NCI-H187 treated with DMSO at 0.1 percent for 48 hours (cell line): ENCODE results near the gene NT5DC2.

ENCODE experiments used
- DNase-seq: peaks from one replicate; lab custom pipeline; 2025; lab: John Stamatoyannopoulos, UW

NT5DC2 gene

GRCh38 chr3:52487788-52488691 lies 45.6 kb downstream of the NT5DC2 start:
- no peak for DNase-seq

GRCh38 chr3:52487050-52487787 lies 46.4 kb downstream of the NT5DC2 start:
- DNase-seq = no peak

GRCh38 chr3:52484680-52485461 lies 48.8 kb downstream of the NT5DC2 start:
- no peak for DNase-seq

DNA sequence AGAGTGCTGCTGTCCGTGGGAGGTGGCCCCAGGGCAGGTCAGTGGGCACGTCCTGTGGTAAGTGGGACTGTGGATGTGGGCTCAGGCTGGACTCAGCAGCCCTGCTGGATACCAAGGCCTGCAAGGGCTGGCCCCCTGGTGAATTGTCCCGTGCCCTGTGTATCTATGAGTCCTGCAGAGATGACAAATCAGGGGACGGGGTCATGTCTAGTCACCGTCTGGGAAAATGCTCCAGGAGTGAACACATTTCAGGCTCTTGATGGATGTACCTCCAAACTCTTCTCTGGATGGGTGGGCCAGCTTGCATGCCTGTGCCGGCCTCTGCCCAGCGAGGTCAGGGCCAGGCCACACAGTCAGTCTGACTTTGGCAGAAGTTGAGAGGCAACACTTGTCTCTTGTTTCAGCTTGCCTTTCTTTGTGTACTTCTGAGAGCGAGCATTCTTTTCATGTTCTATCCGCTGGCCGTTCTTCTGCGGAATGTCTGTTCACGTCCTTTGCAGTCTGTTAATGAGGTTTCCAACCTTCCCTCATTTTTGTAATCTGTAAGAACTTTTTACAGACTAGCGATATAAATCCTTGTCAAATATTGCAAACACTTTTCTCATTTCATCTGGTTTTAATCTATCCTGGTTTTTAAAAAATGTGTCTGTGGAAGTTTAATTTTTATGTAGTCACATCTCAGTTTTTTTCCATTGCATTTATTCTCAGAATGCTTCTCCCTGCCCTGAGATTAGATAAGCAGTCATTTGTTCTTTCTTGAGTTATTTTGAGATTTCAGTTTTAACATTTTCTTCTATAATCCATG lies 49.9 kb downstream of the NT5DC2 start:
- no peak for DNase-seq

DNA sequence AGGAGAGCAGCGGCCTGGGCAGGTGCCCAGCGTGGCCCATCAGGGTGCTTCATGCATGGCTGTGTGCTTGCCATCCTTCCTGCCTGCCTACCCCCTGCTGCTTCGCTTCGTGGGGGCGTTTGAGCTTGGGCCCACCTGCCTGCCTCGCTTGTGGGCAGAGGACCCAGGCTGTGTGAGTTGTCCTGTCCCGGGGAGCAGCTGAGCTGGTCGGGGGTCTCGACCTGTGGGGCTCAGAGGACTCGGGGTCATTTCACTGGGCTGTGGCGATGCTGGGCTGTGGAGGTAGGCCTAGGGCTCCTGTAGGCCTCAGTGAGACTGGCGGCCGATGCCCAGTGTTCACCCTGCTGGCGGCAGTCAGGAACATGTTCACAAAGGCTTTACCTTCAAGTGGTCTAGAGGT lies 50.6 kb downstream of the NT5DC2 start:
- DNase-seq = no peak

DNA sequence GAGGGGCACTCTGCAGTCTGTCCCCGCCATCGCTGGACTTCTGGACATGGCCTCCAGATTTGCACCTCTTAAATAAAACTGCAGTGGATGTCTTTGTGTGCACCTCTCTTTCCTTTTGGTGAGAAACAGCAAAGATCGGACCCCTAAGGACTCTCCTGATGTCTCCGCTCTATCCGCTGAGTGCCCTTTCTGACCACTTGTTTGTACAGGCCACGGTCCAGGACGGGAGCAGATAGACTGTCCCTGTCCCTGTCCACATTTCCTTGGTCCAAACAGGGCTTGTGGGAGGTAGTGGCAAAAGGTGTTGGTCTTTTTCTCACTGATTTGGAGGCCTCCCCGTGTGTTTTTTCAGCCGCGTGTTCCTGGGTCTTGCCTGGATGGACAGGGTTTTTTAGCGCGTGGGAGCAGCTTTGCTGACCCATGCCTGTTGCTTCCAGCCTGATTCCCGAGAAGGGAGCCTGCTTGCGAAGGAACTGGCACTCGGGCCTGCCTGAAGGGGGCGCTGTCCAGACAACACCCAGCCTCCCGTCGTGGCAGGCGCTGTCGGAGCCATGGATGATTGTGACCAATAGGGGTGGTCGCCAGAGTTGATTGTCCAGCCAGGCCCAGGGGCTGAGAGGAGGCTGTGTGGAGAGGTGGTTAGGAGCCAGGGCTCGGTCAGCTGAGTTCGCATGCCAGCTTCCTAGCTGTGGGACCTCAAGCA lies 51.7 kb downstream of the NT5DC2 start:
- DNase-seq = no peak

- no peak for DNase-seq
Measured at GRCh38 chr3:52480768-52481715, 52.6 kb downstream of the NT5DC2 start.

GRCh38 chr3:52479877-52480575 lies 53.6 kb downstream of the NT5DC2 start:
- no peak for DNase-seq

- DNase-seq = no peak
Measured at GRCh38 chr3:52479037-52479876, 54.4 kb downstream of the NT5DC2 start.

DNA sequence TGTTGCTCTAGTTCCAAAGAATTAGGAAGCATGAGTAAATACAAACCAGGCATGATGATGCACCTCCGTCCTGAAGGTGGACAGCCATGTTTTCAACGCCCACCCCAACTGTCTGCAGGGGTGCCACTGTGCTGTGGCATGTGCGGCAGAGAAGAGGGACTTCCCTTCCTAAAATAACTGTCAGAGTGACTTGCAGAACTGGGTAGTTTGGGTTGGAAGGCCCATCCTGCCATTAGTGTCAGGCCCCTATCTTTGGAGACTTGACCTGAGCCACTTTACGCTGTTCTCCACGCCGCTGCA lies 55.9 kb downstream of the NT5DC2 start:
- no peak for DNase-seq

DNA sequence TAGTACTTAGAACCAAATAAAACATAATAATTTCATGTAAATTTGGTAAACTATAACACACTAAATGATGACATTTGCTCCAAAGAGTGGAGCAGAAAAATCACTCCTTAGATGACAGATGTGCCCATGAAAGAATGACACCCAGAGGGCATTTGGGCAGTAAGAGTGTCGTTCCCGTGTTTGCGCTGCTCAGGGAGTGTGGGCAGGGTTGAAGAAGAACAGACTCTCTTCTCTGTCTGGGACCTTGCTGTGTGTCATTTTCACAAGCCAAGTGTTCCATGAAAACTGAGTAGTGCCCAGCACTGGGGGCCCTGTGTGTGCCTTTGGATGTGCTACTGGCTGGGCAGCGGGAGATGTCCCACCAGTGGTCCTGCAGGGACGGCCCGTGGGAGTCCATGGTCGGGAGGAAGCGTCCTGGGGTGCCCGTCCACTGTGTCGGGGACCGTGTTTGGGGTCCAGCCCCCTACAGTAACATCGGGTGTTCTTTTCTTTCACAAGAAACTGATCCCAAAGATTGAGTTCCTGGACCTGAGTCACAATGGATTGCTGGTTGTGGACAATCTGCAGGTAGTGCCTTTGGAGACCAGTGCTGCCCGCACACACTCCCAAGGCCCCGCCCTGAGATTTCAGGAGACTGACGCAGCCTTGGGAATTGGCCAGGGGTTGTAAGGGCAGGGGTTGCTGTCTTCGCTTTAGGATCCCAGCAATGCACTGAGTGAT lies 56.4 kb downstream of the NT5DC2 start:
- no peak for DNase-seq
